Measurements from ENCODE around the gene SLC6A18.
A peak's percentile ranks its signal among the peaks of the same experiment; 100 is the strongest.

Gene SLC6A18

GRCh38 chr5:1202026-1202797 lies 23.0 kb upstream of the SLC6A18 start:
- peak overlapping the region; percentile 30; the same call in 1 of the 2 replicates for H3K4me2 ChIP-seq
- H3K4me3 ChIP-seq, result no peak overlapping the region
- peaks cover 5% of the 10 kb centered on the region; the same call in 1 of the 2 replicates for H4K20me1 ChIP-seq
- H3K27me3 ChIP-seq, result peaks cover 26% of the 10 kb centered on the region; the same call in 1 of the 2 replicates
- no peak overlapping the region for H3K27ac ChIP-seq
- peaks cover 19% of the 10 kb centered on the region for H3K4me1 ChIP-seq
- TF ChIP-seq Cebpa-rat (IDR thresholded peaks at IDR 0.05), result no peak
- H3K36me3 ChIP-seq, result no peaks in the 10 kb centered on the region
- H3K9ac ChIP-seq, result no peak overlapping the region
- no peaks in the 10 kb centered on the region for H3K9me3 ChIP-seq

- H3K36me3 ChIP-seq, result no peaks in the 10 kb centered on the region
- peaks cover 19% of the 10 kb centered on the region for H3K4me1 ChIP-seq
- peak overlapping the region; percentile 30; the same call in 1 of the 2 replicates for H3K4me2 ChIP-seq
- peaks cover 26% of the 10 kb centered on the region; the same call in 1 of the 2 replicates for H3K27me3 ChIP-seq
- no peak overlapping the region for H3K27ac ChIP-seq
- no peaks in the 10 kb centered on the region for H3K9me3 ChIP-seq
- H3K4me3 ChIP-seq, result no peak overlapping the region
- no peak overlapping the region for H3K9ac ChIP-seq
- H4K20me1 ChIP-seq, result peaks cover 5% of the 10 kb centered on the region; the same call in 1 of the 2 replicates
- TF ChIP-seq Cebpa-rat (IDR thresholded peaks at IDR 0.05), result no peak
Measured at GRCh38 chr5:1202798-1203185, 22.4 kb upstream of the SLC6A18 start.

- H3K4me1 ChIP-seq, result peaks cover 19% of the 10 kb centered on the region
- H3K9me3 ChIP-seq, result no peaks in the 10 kb centered on the region
- no peak overlapping the region for H3K9ac ChIP-seq
- no peaks in the 10 kb centered on the region for H3K36me3 ChIP-seq
- TF ChIP-seq Cebpa-rat (IDR thresholded peaks at IDR 0.05), result no peak
- peaks cover 22% of the 10 kb centered on the region; the same call in 1 of the 2 replicates for H3K27me3 ChIP-seq
- H3K27ac ChIP-seq, result no peak overlapping the region
- peaks cover 5% of the 10 kb centered on the region; the same call in 1 of the 2 replicates for H4K20me1 ChIP-seq
- no peak overlapping the region for H3K4me3 ChIP-seq
- H3K4me2 ChIP-seq, result no peak overlapping the region
Measured at GRCh38 chr5:1203311-1203967, 21.7 kb upstream of the SLC6A18 start.

- Histone ChIP-seq H3K4me3 (no peak overlapping the region), H3K9ac (no peak overlapping the region), H3K4me2 (no peak overlapping the region), H3K36me3 (no peaks in the 10 kb centered on the region), H3K27ac (no peak overlapping the region), H3K9me3 (no peaks in the 10 kb centered on the region), H3K27me3 (peaks cover 22% of the 10 kb centered on the region; the same call in 1 of the 2 replicates), H3K4me1 (peaks cover 19% of the 10 kb centered on the region), H4K20me1 (peaks cover 5% of the 10 kb centered on the region; the same call in 1 of the 2 replicates)
- no peak for TF ChIP-seq Cebpa-rat (IDR thresholded peaks at IDR 0.05)
Measured at GRCh38 chr5:1203968-1204692, 21.1 kb upstream of the SLC6A18 start.

- H3K9me3 ChIP-seq, result no peaks in the 10 kb centered on the region
- no peaks in the 10 kb centered on the region for H3K36me3 ChIP-seq
- H3K4me1 ChIP-seq, result peaks cover 19% of the 10 kb centered on the region
- H4K20me1 ChIP-seq, result peaks cover 5% of the 10 kb centered on the region; the same call in 1 of the 2 replicates
- TF ChIP-seq Cebpa-rat (IDR thresholded peaks at IDR 0.05), result no peak
- no peak overlapping the region for H3K4me2 ChIP-seq
- H3K27me3 ChIP-seq, result peaks cover 22% of the 10 kb centered on the region; the same call in 1 of the 2 replicates
- H3K4me3 ChIP-seq, result no peak overlapping the region
- no peak overlapping the region for H3K27ac ChIP-seq
- no peak overlapping the region for H3K9ac ChIP-seq
Measured at GRCh38 chr5:1204693-1205242, 20.4 kb upstream of the SLC6A18 start.

GRCh38 chr5:1205255-1206180 lies 19.7 kb upstream of the SLC6A18 start:
- Histone ChIP-seq H3K27ac (no peak overlapping the region), H3K27me3 (peaks cover 22% of the 10 kb centered on the region; the same call in 1 of the 2 replicates), H3K4me1 (peaks cover 19% of the 10 kb centered on the region), H3K4me3 (no peak overlapping the region), H3K36me3 (no peaks in the 10 kb centered on the region), H4K20me1 (peaks cover 5% of the 10 kb centered on the region; the same call in 1 of the 2 replicates), H3K9me3 (no peaks in the 10 kb centered on the region), H3K9ac (no peak overlapping the region), H3K4me2 (no peak overlapping the region)
- TF ChIP-seq Cebpa-rat (IDR thresholded peaks at IDR 0.05), result no peak

- Histone ChIP-seq H3K4me3 (no peak overlapping the region), H3K27ac (no peak overlapping the region), H3K9ac (no peak overlapping the region), H3K9me3 (no peaks in the 10 kb centered on the region), H3K36me3 (no peaks in the 10 kb centered on the region), H3K4me2 (no peak overlapping the region), H4K20me1 (peaks cover 5% of the 10 kb centered on the region; the same call in 1 of the 2 replicates), H3K27me3 (peaks cover 10% of the 10 kb centered on the region; the same call in 1 of the 2 replicates), H3K4me1 (peaks cover 10% of the 10 kb centered on the region)
- no peak for TF ChIP-seq Cebpa-rat (IDR thresholded peaks at IDR 0.05)
Measured at GRCh38 chr5:1206521-1207412, 18.4 kb upstream of the SLC6A18 start.

- H4K20me1 ChIP-seq, result peaks cover 5% of the 10 kb centered on the region; the same call in 1 of the 2 replicates
- no peak for TF ChIP-seq Cebpa-rat (IDR thresholded peaks at IDR 0.05)
- H3K36me3 ChIP-seq, result no peaks in the 10 kb centered on the region
- no peak overlapping the region for H3K9ac ChIP-seq
- H3K9me3 ChIP-seq, result no peaks in the 10 kb centered on the region
- H3K4me1 ChIP-seq, result peaks cover 5% of the 10 kb centered on the region
- peaks cover 10% of the 10 kb centered on the region; the same call in 1 of the 2 replicates for H3K27me3 ChIP-seq
- no peak overlapping the region for H3K4me3 ChIP-seq
- H3K27ac ChIP-seq, result no peak overlapping the region
- H3K4me2 ChIP-seq, result no peak overlapping the region
Measured at GRCh38 chr5:1207555-1207954, 17.6 kb upstream of the SLC6A18 start.

Measured in BLaER1 (cell line).